ENCODE results near the gene PES1. TPM values are rescaled to one million over a fixed set of nuclear protein-coding genes. Genes with fewer than 3 reads are reported as not detected.
A peak's percentile ranks its signal among the peaks of the same experiment; 100 is the strongest.
"Not testable (repeated sequence)": the region's sequence is repeated elsewhere in the genome, so short reads cannot be mapped to it uniquely, and the experiment has no call there.

PES1 gene
- total RNA-seq, 4 donors from 2014 or later = 28.2 to 55.7 (median 42.9) TPM

- intact Hi-C loops (cut with DNase I) = no loop called here
- H3K4me1 ChIP-seq = peaks cover 5 to 14% (median 12%) of the 10 kb centered on the region in 4 donors
- TF ChIP-seq POLR2AphosphoS5 (IDR thresholded peaks at IDR 0.05) = no peak
- H3K27ac ChIP-seq (replicated peaks in 1 of 4) = no peak within 1 kb of the TSS
- H3K27me3 ChIP-seq = peaks cover 4 to 65% (median 5%) of the 10 kb centered on the region in 4 donors
- no peaks in the 10 kb centered on the region for H3K9me3 ChIP-seq
- no peaks in the 10 kb centered on the region for H3K36me3 ChIP-seq
- 75% methylated on average over 7 of the region's 7 CpGs for WGBS
- no peak within 1 kb of the TSS for H3K4me3 ChIP-seq
- no peak for DNase-seq (ENCODE audit: extremely low spot score)
Observed at GRCh38 chr22:30546616-30547015, 45.1 kb downstream of the PES1 start, which contains the start of gene SEC14L6. Gene SEC14L6, minus strand, starts transcription at chr22:30546741. Its CDS starts 59 bp downstream, at chr22:30546682.

DNA sequence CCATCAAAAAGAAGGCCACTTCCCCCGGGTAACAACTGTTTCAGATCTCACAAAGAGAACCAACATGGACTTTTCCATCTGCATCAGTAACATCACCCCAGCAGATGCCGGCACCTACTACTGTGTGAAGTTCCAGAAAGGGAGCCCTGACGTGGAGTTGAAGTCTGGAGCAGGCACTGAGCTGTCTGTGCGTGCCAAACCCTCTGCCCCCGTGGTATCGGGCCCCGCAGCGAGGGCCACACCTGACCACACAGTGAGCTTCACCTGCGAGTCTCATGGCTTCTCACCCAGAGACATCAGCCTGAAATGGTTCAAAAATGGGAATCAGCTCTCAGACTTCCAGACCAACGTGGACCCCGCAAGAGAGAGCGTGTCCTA, 48.9 kb downstream of the PES1 start:
- WGBS = 81% methylated on average over 12 of the region's 12 CpGs
- Histone ChIP-seq H3K27ac (replicated peaks in 1 of 4) (no peak overlapping the region), H3K36me3 (no peaks in the 10 kb centered on the region), H3K9me3 (no peaks in the 10 kb centered on the region), H3K27me3 (peaks cover 5 to 67% (median 6%) of the 10 kb centered on the region in 4 donors), H3K4me3 (peak overlapping the region; percentile 46 to 56 (median 48)), H3K4me1 (peaks cover 5 to 16% (median 12%) of the 10 kb centered on the region in 4 donors)
- intact Hi-C loops (cut with DNase I) = no loop called here
- TF ChIP-seq, protein P1, sequence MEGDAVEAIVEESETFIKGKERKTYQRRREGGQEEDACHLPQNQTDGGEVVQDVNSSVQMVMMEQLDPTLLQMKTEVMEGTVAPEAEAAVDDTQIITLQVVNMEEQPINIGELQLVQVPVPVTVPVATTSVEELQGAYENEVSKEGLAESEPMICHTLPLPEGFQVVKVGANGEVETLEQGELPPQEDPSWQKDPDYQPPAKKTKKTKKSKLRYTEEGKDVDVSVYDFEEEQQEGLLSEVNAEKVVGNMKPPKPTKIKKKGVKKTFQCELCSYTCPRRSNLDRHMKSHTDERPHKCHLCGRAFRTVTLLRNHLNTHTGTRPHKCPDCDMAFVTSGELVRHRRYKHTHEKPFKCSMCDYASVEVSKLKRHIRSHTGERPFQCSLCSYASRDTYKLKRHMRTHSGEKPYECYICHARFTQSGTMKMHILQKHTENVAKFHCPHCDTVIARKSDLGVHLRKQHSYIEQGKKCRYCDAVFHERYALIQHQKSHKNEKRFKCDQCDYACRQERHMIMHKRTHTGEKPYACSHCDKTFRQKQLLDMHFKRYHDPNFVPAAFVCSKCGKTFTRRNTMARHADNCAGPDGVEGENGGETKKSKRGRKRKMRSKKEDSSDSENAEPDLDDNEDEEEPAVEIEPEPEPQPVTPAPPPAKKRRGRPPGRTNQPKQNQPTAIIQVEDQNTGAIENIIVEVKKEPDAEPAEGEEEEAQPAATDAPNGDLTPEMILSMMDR (IDR thresholded peaks at IDR 0.05) = no peak
- TF ChIP-seq EP300 (IDR thresholded peaks at IDR 0.05) (no peak), POLR2A (IDR thresholded peaks at IDR 0.05; ENCODE audit: low read depth) (no peak), POLR2AphosphoS5 (IDR thresholded peaks at IDR 0.05) (no peak)
- DNase-seq (ENCODE audit: extremely low spot score) = no peak

DNA sequence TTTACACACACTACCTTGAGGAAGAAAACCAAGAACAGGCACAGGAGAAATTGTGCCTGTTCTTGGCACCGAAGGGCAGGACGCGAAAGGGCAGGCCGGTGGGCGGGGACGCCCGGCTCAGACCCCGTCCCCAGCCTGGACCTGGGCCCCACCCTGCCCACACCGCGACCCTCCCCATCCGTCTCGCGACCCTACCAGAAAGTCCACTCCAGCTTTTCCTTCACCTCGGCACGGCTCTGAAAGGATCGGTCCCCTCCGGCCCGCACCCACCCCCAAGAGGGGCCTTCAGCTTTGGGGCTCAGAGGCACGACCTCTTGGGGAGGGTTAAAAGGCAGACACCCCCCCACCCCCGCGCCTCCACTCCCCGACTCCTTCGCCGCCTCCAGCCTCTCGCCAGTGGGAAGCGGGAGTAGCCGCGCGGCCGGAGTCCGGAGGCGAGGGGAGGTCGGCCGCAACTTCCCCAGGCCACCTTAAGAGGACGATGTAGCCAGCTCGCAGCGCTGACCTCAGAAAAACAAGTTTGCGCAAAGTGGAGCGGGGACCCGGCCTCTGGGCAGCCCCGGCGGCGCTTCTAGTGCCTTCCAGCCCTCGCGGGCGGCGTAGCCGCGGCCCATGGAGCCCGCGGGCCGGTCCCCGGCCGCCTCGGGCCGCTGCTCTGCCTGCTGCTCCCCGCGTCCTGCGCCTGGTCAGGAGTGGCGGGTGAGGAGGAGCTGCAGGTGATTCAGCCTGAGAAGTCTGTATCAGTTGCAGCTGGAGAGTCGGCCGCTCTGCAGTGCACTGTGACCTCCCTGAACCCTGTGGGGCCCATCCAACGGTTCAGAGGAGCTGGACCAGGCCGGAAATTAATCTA, 49.5 kb downstream of the PES1 start:
- Histone ChIP-seq H3K4me1 (peaks cover 5 to 16% (median 12%) of the 10 kb centered on the region in 4 donors), H3K4me3 (peak overlapping the region; percentile 46 to 56 (median 48)), H3K27ac (replicated peaks in 1 of 4) (no peak overlapping the region), H3K36me3 (no peaks in the 10 kb centered on the region), H3K9me3 (no peaks in the 10 kb centered on the region), H3K27me3 (peaks cover 5 to 64% (median 6%) of the 10 kb centered on the region in 4 donors)
- TF ChIP-seq POLR2AphosphoS5 (IDR thresholded peaks at IDR 0.05) (no peak), EP300 (IDR thresholded peaks at IDR 0.05) (no peak), POLR2A (IDR thresholded peaks at IDR 0.05; ENCODE audit: low read depth) (no peak)
- TF ChIP-seq, protein P1 (IDR thresholded peaks at IDR 0.05) = no peak
- WGBS = 20% methylated on average over 16 of the region's 64 CpGs
- intact Hi-C loops (cut with DNase I) = no loop called here
- DNase-seq (ENCODE audit: extremely low spot score) = no peak

GRCh38 chr22:30541511-30541910, 50.2 kb downstream of the PES1 start:
- H3K9me3 ChIP-seq; DNase-seq (ENCODE audit: extremely low spot score); H3K27ac ChIP-seq (replicated peaks in 1 of 4); intact Hi-C loops (cut with DNase I); H3K36me3 ChIP-seq: not testable (repeated sequence)
- H3K4me3 ChIP-seq = peak overlapping the region; percentile 46 to 56 (median 48)
- peaks cover 5 to 57% (median 6%) of the 10 kb centered on the region in 4 donors for H3K27me3 ChIP-seq
- H3K4me1 ChIP-seq = peaks cover 5 to 16% (median 12%) of the 10 kb centered on the region in 4 donors
- WGBS = 90% methylated on average over 3 of the region's 3 CpGs

GRCh38 chr22:30539368-30539767, 52.3 kb downstream of the PES1 start:
- peaks cover 5 to 39% (median 6%) of the 10 kb centered on the region in 4 donors for H3K27me3 ChIP-seq
- DNase-seq (ENCODE audit: extremely low spot score) = no peak
- TF ChIP-seq, protein P1 (IDR thresholded peaks at IDR 0.05) = no peak
- TF ChIP-seq EP300 (IDR thresholded peaks at IDR 0.05) (no peak), POLR2A (IDR thresholded peaks at IDR 0.05; ENCODE audit: low read depth) (no peak), POLR2AphosphoS5 (IDR thresholded peaks at IDR 0.05) (no peak)
- no peaks in the 10 kb centered on the region for H3K9me3 ChIP-seq
- H3K27ac ChIP-seq (replicated peaks in 1 of 4) = no peak overlapping the region
- 100% methylated on average over 1 of the region's 1 CpG for WGBS
- no peak overlapping the region for H3K4me3 ChIP-seq
- intact Hi-C loops (cut with DNase I) = no loop called here
- no peaks in the 10 kb centered on the region for H3K36me3 ChIP-seq
- peaks cover 5 to 16% (median 12%) of the 10 kb centered on the region in 4 donors for H3K4me1 ChIP-seq

Measured in esophagus muscularis mucosa (tissue), 4 donors.